Measurements from ENCODE around the gene EPAS1. TPM values are rescaled to one million over a fixed set of nuclear protein-coding genes. Genes with fewer than 3 reads are reported as not detected.

EPAS1 gene
- total and polyA plus RNA-seq, 9 of the 15 experiments (the other 6 are each of a cell fraction or from before 2014, with no cell fraction given), result 0.25 to 11.2 (median 4.1) TPM

GRCh38 chr2:46297546-46298271 is 502 bp downstream of the EPAS1 start (continued):
- TF ChIP-seq ZBTB40 (IDR thresholded peaks at IDR 0.05) (0 out of 2 replicates have a peak, but pooled peaks have one; percentile 19), ZBTB40 (CRISPR knock-in tag; IDR thresholded peaks at IDR 0.05) (no peak), NONO (IDR thresholded peaks at IDR 0.05; ENCODE audit: low read depth in 2 of 2, low read length in 1 of 2) (0 out of 4 replicates have a peak, but pooled peaks of 1 of the 2 experiments have one; percentile 6), SMARCE1 (IDR thresholded peaks at IDR 0.05) (0 out of 2 replicates have a peak, but pooled peaks have one; percentile 38), CBX5 (IDR thresholded peaks at IDR 0.05; ENCODE audit: borderline replicate concordance, low read depth) (no peak), ZNF311 (CRISPR knock-in tag; IDR thresholded peaks at IDR 0.05) (no peak), CCNT2 (IDR thresholded peaks at IDR 0.05; ENCODE audit: borderline replicate concordance, extremely low read depth, insufficient read length, low read depth, low read length) (peak; percentile 8), BCL6 (CRISPR knock-in tag; IDR thresholded peaks at IDR 0.05) (no peak), ARID4B (CRISPR knock-in tag; IDR thresholded peaks at IDR 0.05) (peak; percentile 55; the same call in 1 of the 2 replicates), L3MBTL2 (IDR thresholded peaks at IDR 0.05) (peak; percentile 71), SMAD4 (CRISPR knock-in tag; conservative IDR thresholded peaks at IDR 0.05) (peak; percentile 26), ZNF75A (CRISPR knock-in tag; IDR thresholded peaks at IDR 0.05) (no peak)
